GM18951 (cell line): Measurements from ENCODE around the gene CFAP221.

Experiments
- POLR2A ChIP-seq: IDR thresholded peaks from 4 replicates; pipeline ENCODE4 v1.6.1; 2011; ENCODE audit warnings: mild to moderate bottlenecking; ENCODE audit not compliant: insufficient read length, insufficient read depth; ENCODE audit errors: extremely low read depth
- in situ Hi-C: fragments of 300-500 bp; cut with MboI; formaldehyde crosslinking; loops from one replicate; pipeline ENCODE4 v1.12.0; 2022; ENCODE audit warnings: low sequenced_read_pairs, mixed read lengths, inconsistent platforms; ENCODE audit not compliant: unreplicated experiment

Gene CFAP221

GRCh38 chr2:119678021-119678656 lies 133.9 kb downstream of the CFAP221 start:
- TF ChIP-seq POLR2A, result no peak
- in situ Hi-C loops, result no loop called here

DNA sequence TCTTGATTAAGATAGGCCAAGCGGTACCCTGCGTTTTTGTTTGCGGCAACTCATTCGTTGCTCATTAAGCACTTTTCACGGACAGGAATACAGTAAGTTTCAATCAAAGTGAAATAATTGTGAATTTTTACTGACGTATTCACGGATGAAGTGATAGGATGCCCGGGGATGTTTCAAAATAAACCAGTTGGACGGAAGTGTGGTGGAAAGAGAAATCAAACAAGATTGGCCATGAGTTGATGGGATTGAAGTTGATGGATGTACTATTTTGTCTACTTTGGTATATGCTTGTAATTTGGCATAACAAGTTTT lies 135.2 kb downstream of the CFAP221 start:
- no peak for TF ChIP-seq POLR2A
- in situ Hi-C loops, result no loop called here

- TF ChIP-seq POLR2A, result no peak
- in situ Hi-C loops, result no loop called here
Observed at GRCh38 chr2:119679846-119680245, 135.6 kb downstream of the CFAP221 start.

- no peak for TF ChIP-seq POLR2A
- in situ Hi-C loops, result no loop called here
Observed at GRCh38 chr2:119680457-119681202, 136.4 kb downstream of the CFAP221 start.

- in situ Hi-C loops, result no loop called here
- no peak for TF ChIP-seq POLR2A
Observed at GRCh38 chr2:119681203-119681867, 137.1 kb downstream of the CFAP221 start.

GRCh38 chr2:119681868-119682220 lies 137.6 kb downstream of the CFAP221 start:
- in situ Hi-C loops, result no loop called here
- no peak for TF ChIP-seq POLR2A

- in situ Hi-C loops, result no loop called here
- no peak for TF ChIP-seq POLR2A
Observed at GRCh38 chr2:119682578-119682977, 138.3 kb downstream of the CFAP221 start.

- in situ Hi-C loops, result no loop called here
- no peak for TF ChIP-seq POLR2A
Observed at GRCh38 chr2:119683074-119683712, 138.9 kb downstream of the CFAP221 start.

DNA sequence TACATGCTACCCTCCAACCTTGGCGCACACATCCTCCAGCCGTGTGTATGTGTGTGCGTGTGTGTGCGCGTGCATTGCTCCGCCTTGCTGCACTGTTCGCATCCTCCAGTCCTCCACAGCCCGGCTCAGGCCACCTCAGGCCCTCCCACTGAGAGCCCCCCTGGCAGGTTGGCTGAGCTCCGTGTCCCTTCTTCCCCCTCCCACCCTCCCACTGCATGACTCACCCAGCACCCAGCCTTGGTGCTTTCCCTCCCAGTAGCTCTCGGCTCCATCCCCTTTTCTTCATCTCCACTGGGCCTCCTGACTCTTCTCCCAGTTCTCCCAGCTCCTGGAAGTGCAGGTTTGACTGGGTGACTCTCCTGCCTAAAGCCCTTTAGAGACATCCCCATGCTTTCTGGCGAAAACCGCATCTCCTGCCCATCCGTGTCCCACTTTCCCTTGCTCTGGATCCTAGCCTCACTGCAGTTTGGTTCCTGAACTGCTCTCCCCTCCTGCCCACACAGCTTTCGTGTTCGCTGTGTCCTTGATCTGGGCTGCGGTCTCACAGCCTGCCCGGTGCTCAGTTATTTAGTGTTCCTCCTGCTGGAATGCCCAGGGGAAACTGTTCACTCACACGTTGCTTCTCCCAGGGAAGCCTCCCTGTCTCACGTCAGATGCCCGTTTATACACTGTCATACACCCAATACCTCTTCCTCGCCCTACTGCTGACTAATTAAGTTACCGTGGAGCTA lies 139.6 kb downstream of the CFAP221 start:
- in situ Hi-C loops, result no loop called here
- no peak for TF ChIP-seq POLR2A

DNA sequence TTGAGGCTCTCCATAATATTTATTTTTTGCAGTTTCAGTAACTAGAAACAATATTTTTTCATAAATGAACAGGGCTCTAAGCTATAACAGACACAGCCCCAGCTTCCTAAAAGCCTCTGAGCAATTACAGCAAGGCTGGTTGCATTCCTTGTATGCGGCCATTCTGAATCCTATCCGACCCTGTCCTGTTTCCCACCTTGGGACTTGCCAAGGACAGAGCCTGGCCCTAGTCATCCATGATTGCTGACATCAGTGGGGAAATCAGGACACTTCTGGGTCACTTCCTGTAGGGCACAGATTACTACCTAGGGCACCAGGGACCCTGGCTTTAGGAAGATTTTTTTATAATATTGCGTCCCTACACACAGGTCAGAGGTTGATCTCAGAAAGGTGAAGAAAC lies 140.3 kb downstream of the CFAP221 start:
- TF ChIP-seq POLR2A, result no peak
- in situ Hi-C loops, result no loop called here

GRCh38 chr2:119688616-119689015 lies 144.4 kb downstream of the CFAP221 start:
- in situ Hi-C loops, result no loop called here
- TF ChIP-seq POLR2A, result no peak

DNA sequence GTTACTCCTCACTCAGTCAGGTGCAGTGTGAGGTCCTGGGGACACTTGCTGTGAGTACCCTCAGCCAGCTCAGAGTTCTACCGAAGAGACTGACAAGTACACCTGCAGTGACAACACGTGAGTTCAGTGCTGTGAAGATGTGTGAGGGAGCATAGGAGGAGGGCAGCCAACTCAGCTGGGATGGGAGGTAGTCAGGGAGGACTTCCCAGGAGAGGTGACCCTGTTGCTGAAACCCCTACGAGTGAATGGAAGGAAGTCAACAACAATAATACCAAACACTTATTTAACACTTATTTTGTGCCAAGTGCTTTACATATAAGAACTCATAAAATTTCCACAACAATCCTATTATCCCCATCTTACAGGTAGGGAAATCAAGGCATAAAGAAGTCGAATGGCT lies 145.0 kb downstream of the CFAP221 start:
- no peak for TF ChIP-seq POLR2A
- in situ Hi-C loops, result no loop called here

DNA sequence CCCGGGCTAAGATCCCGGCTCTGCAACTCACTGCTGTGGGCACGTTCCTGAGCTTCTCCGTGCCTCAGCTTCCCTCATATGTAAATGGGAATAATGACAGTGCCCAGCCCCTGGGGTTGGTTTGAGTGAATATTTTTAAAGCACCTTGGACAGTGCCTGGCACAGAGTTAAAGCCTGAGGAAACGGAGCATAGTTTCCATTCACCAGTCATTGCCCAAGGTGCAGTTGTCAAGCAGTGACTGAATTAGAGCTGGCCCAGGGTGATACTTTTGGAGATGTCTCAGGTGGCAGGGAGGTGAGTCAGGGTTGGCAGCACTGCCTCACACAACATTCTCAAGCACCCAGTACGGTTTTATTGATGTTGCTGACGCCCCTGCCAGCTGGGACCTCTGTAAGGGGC lies 146.9 kb downstream of the CFAP221 start:
- in situ Hi-C loops, result no loop called here
- no peak for TF ChIP-seq POLR2A
